Measurements from ENCODE around the gene OTX1. TPM values are rescaled to one million over a fixed set of nuclear protein-coding genes. Genes with fewer than 3 reads are reported as not detected.

OTX1 gene
- polyA plus RNA-seq, 1 of the 3 experiments (the other 2 are of a cell fraction): 0.20 TPM

GRCh38 chr2:63048367-63049171, 2.1 kb upstream of the OTX1 start (continued):
- TF ChIP-seq IRF3 (IDR thresholded peaks at IDR 0.05; ENCODE audit: low read depth, low read length) (no peak), NFIC (IDR thresholded peaks at IDR 0.05; ENCODE audit: borderline replicate concordance) (no peak)

DNA sequence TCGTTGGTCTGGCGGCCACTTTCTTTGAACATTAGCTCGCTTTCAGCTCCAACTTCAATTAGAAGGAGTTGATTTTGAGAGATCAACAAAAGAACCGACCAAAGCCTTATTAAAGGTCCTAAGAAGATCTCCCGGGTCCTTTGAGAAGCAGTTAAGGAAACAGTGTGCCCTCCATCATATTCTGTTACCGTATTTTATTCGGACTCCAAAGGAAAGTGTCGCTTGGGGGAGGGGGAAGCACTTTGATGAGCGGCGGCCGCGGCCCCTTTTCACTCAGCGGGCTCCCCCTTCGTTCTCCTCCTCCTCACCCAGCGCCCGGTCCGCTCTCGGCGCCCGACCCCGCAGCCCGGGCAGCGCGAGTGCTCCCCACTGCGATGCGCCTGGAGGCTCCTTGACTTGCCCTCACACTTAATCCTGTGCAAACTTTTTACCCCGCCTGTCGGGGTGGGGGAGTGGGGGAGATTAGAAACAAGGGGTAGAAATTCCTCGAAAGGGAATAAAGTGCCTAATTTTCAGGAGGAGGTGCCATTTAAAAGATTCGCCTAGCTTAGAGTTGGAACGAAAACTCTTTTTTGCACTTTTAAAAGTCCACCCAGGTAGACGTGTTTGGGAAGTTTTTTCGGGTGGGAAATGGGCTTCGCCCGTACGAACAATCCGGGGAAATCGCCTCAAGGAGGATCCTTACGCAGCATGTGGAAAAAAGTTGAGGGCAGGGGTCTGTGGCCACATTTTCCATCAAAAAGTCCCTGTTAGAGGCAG, 1.2 kb upstream of the OTX1 start:
- TF ChIP-seq NRF1 (IDR thresholded peaks at IDR 0.05; ENCODE audit: low read depth, low read length) (no peak), FOSL2 (IDR thresholded peaks at IDR 0.05; ENCODE audit: borderline replicate concordance, low read depth) (no peak), EZH2phosphoT487 (IDR thresholded peaks at IDR 0.05; ENCODE audit: borderline replicate concordance, low read depth) (no peak), RAD21 (IDR thresholded peaks at IDR 0.05; ENCODE audit: low read length) (no peak), SIN3A (IDR thresholded peaks at IDR 0.05; ENCODE audit: borderline replicate concordance, low read depth, low read length) (no peak), RCOR1 (IDR thresholded peaks at IDR 0.05; ENCODE audit: low read length) (no peak), RFX5 (IDR thresholded peaks at IDR 0.05; ENCODE audit: low read length) (no peak), EP300 (IDR thresholded peaks at IDR 0.05; ENCODE audit: borderline replicate concordance in 1 of 2, low read depth in 1 of 2, low read length in 1 of 2) (no peak)
- TF ChIP-seq, protein P1, sequence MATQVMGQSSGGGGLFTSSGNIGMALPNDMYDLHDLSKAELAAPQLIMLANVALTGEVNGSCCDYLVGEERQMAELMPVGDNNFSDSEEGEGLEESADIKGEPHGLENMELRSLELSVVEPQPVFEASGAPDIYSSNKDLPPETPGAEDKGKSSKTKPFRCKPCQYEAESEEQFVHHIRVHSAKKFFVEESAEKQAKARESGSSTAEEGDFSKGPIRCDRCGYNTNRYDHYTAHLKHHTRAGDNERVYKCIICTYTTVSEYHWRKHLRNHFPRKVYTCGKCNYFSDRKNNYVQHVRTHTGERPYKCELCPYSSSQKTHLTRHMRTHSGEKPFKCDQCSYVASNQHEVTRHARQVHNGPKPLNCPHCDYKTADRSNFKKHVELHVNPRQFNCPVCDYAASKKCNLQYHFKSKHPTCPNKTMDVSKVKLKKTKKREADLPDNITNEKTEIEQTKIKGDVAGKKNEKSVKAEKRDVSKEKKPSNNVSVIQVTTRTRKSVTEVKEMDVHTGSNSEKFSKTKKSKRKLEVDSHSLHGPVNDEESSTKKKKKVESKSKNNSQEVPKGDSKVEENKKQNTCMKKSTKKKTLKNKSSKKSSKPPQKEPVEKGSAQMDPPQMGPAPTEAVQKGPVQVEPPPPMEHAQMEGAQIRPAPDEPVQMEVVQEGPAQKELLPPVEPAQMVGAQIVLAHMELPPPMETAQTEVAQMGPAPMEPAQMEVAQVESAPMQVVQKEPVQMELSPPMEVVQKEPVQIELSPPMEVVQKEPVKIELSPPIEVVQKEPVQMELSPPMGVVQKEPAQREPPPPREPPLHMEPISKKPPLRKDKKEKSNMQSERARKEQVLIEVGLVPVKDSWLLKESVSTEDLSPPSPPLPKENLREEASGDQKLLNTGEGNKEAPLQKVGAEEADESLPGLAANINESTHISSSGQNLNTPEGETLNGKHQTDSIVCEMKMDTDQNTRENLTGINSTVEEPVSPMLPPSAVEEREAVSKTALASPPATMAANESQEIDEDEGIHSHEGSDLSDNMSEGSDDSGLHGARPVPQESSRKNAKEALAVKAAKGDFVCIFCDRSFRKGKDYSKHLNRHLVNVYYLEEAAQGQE (IDR thresholded peaks at IDR 0.05; ENCODE audit: low read depth, low read length): no peak
- TF ChIP-seq, protein P2, sequence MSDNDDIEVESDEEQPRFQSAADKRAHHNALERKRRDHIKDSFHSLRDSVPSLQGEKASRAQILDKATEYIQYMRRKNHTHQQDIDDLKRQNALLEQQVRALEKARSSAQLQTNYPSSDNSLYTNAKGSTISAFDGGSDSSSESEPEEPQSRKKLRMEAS (IDR thresholded peaks at IDR 0.05; ENCODE audit: low read depth): no peak
- TF ChIP-seq, protein P3, sequence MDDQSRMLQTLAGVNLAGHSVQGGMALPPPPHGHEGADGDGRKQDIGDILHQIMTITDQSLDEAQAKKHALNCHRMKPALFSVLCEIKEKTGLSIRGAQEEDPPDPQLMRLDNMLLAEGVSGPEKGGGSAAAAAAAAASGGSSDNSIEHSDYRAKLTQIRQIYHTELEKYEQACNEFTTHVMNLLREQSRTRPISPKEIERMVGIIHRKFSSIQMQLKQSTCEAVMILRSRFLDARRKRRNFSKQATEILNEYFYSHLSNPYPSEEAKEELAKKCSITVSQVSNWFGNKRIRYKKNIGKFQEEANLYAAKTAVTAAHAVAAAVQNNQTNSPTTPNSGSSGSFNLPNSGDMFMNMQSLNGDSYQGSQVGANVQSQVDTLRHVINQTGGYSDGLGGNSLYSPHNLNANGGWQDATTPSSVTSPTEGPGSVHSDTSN (IDR thresholded peaks at IDR 0.05): no peak
- no peaks in the 10 kb centered on the region for H3K9me3 ChIP-seq
- H3K9ac ChIP-seq: peak overlapping the region; percentile 60; the same call in 1 of the 2 replicates
- peak overlapping the region; percentile 85; the same call in 1 of the 2 replicates for H2AFZ ChIP-seq (ENCODE audit: low read depth)
- no peaks in the 10 kb centered on the region for H3K79me2 ChIP-seq (ENCODE audit: insufficient read depth)
- no peaks in the 10 kb centered on the region for H4K20me1 ChIP-seq (ENCODE audit: insufficient read depth)
- no peaks in the 10 kb centered on the region; the same call in 1 of the 2 replicates for H3K27me3 ChIP-seq (ENCODE audit: insufficient read depth)
- WGBS (ENCODE audit: low lambda C conversion rate): 13% methylated on average over 37 of the region's 39 CpGs
- peak overlapping the region; percentile 49 to 68 for H3K4me3 ChIP-seq (ENCODE audit: low read depth in 2 of 2, low read length in 1 of 2)
- H3K27ac ChIP-seq (ENCODE audit: low read depth in 2 of 2, low read length in 1 of 2): no peak overlapping the region
- peak overlapping the region; percentile 99 for H3K4me2 ChIP-seq
- ChIA-PET CTCF (interaction anchor here (1.0 to 2.2 kb wide), 2 partner anchors 11 to 494 kb away, joined by 3 to 7 read pairs; no protein-coding TSS in a partner anchor), POLR2A (no interaction called here)
- H3F3A ChIP-seq (replicated peaks; ENCODE audit: insufficient read depth): no peaks in the 10 kb centered on the region
- H3K4me1 ChIP-seq (ENCODE audit: control insufficient read depth in 1 of 2, insufficient read depth in 2 of 2, low read depth in 1 of 2, low read length in 1 of 2): peaks cover 6 to 9% of the 10 kb centered on the region in 2 experiments; a peak in 2 of 4 replicates
- DNase-seq: peak; percentile 53
- H3K9me2 ChIP-seq: no peaks in the 10 kb centered on the region
- peaks cover 0 to 13% of the 10 kb centered on the region in 2 experiments for H3K36me3 ChIP-seq (replicated peaks in 1 of 2; ENCODE audit: control insufficient read depth in 1 of 2, insufficient read depth in 2 of 2, low read length in 1 of 2)
